ENCODE measurements around the gene NOXA1.
A peak's percentile ranks its signal among the peaks of the same experiment; 100 is the strongest.

NOXA1 gene

DNA sequence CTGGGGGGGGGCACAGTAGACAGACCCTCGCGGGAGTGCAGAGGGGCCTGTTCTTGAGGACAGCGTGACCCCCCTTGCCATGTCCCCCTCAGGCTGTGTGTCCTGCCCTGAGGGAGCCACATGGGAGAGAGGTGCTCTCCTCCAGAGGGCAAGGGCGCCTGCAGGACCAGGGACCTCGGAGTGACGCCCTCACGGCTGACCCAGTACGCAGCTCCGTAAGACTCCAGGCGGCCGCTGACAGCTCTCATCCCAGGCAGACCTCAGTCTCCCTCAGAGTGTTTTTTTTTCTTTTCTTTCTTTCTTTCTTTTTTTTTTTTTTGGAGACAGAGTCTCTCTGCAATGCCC lies 27.6 kb upstream of the NOXA1 start:
- no peak overlapping the region for H3K4me3 ChIP-seq (ENCODE audit: low read depth, low read length)
- TF ChIP-seq, protein P1, sequence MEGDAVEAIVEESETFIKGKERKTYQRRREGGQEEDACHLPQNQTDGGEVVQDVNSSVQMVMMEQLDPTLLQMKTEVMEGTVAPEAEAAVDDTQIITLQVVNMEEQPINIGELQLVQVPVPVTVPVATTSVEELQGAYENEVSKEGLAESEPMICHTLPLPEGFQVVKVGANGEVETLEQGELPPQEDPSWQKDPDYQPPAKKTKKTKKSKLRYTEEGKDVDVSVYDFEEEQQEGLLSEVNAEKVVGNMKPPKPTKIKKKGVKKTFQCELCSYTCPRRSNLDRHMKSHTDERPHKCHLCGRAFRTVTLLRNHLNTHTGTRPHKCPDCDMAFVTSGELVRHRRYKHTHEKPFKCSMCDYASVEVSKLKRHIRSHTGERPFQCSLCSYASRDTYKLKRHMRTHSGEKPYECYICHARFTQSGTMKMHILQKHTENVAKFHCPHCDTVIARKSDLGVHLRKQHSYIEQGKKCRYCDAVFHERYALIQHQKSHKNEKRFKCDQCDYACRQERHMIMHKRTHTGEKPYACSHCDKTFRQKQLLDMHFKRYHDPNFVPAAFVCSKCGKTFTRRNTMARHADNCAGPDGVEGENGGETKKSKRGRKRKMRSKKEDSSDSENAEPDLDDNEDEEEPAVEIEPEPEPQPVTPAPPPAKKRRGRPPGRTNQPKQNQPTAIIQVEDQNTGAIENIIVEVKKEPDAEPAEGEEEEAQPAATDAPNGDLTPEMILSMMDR (IDR thresholded peaks at IDR 0.05; ENCODE audit: insufficient read depth, low read depth, low read length, missing control alignments): no peak
- no peak for DNase-seq (ENCODE audit: low read depth)

DNA sequence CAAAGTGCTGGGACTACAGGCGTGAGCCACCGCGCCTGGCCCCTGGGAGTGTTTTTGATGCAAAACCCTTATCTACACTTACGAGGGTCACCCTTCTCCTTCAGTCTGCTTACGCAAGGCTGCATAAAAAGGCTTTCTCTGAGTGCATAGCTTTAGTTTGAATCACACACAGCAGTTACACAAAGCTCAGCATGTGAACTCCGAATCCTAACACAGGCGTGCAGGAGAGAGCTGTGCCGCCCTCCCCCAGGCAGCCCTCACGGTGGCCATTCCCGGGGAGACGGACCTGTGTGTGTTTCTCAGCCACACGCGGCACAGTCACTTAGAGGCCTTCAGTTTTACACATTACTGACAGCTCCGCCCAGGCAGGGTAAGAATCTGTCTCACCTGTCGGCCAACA lies 27.0 kb upstream of the NOXA1 start:
- no peak overlapping the region for H3K4me3 ChIP-seq (ENCODE audit: low read depth, low read length)
- TF ChIP-seq, protein P1 (IDR thresholded peaks at IDR 0.05; ENCODE audit: insufficient read depth, low read depth, low read length, missing control alignments): no peak
- no peak for DNase-seq (ENCODE audit: low read depth)

DNA sequence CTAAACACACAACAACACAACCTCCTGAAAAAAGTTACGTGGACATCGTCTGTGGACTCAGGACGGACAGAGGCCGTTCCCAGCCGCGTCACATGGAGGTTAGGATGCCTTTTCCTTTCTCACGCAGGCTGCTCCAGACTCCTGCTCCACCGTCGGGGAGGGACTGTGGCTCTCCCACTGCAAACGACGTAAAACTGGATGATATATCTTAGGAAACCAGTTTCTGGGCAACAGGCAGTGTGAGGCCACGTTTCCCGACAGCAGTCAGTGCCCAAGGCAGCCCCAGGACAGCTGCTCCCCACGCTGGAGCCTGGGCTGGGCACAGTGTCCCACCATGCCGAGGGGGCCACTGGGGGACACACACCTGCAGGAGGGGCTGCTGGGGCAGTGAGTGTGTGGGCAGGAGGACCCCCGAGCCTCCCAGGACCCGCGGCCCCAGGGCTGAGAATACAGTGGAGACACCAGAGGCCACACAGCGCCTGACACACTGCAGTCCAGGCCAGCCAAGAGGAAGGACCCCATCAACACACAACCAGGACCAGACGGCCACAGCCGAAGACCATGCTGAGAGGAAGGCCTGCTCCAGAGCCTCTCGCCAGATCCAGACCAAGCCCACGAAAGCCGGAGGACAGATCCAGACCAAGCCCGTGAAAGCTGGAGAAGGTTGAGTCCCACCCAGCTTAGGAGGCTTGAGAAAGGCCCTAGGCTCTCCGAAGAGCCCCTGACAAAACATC lies 26.4 kb upstream of the NOXA1 start:
- no peak overlapping the region for H3K4me3 ChIP-seq (ENCODE audit: low read depth, low read length)
- DNase-seq (ENCODE audit: low read depth): no peak
- TF ChIP-seq, protein P1 (IDR thresholded peaks at IDR 0.05; ENCODE audit: insufficient read depth, low read depth, low read length, missing control alignments): no peak

DNA sequence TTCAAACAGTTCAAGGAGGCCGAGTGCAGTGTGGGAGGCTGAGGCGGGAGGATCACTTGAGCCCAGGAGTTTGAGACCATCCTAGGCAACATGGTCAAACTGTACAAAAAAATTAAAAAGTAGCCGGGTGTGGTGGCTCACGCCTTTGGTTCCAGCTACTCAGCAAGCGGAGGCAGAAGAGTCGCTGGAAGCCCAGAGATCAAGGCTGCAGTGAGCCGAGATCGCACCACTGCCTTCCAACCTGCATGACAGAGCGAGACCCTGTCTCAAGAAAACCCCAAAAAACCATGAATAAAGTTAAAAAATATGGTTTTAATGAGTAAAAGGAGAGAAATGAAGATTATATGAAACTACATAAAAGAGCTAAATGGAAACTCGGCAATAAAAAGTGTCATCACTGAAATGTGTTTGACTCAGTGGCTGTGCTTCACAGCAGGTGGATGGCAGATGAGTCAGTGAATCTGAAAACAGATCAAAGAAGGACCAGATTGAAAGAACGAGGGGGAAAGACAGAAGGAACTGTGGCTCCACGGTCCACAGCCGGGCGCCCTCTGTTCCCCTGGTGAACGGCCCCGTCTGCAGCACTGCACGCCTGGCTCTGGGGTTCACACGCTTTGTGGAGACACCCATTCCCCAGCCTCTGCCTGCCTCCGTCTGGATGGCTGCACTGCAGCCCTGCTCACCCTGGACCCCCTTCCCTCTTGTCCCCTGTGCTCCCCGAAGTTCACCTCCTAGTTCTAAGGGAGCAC lies 25.3 kb upstream of the NOXA1 start:
- TF ChIP-seq, protein P1 (IDR thresholded peaks at IDR 0.05; ENCODE audit: insufficient read depth, low read depth, low read length, missing control alignments): no peak
- H3K4me3 ChIP-seq (ENCODE audit: low read depth, low read length): no peak overlapping the region
- peak; percentile 44 for DNase-seq (ENCODE audit: low read depth)

GRCh38 chr9:137398561-137399468 lies 24.4 kb upstream of the NOXA1 start:
- TF ChIP-seq, protein P1 (IDR thresholded peaks at IDR 0.05; ENCODE audit: insufficient read depth, low read depth, low read length, missing control alignments): no peak
- no peak overlapping the region for H3K4me3 ChIP-seq (ENCODE audit: low read depth, low read length)
- DNase-seq (ENCODE audit: low read depth): no peak

- TF ChIP-seq, protein P1 (IDR thresholded peaks at IDR 0.05; ENCODE audit: insufficient read depth, low read depth, low read length, missing control alignments): no peak
- peak; percentile 37 for DNase-seq (ENCODE audit: low read depth)
- H3K4me3 ChIP-seq (ENCODE audit: low read depth, low read length): no peak overlapping the region
Observed at GRCh38 chr9:137402746-137403145, 20.4 kb upstream of the NOXA1 start.
